PC-3 (cell line): ENCODE results near the gene PGM2L1. TPM values are rescaled to one million over a fixed set of nuclear protein-coding genes. Genes with fewer than 3 reads are reported as not detected.

Source experiments
- ATAC-seq: fragments of 200-7000 bp; cut with Tn5 transposase; 2 replicates; pipeline ENCODE4 v1.9.1; 2020; ENCODE audit warnings: mild to moderate bottlenecking, moderate library complexity
- BruUV-seq: library from RNA; stranded (reverse); fragments of 400-500 nt; replicated peaks from 2 replicates; lab custom pipeline; 2021; lab: Mats Ljungman, UMichigan
- CTCF ChIA-PET: fragments of 300-600 bp; sonication (Branson Sonifier 250); formaldehyde crosslinking; loops from one replicate; lab custom pipeline; 2022; ENCODE audit warnings: antibody characterized with exemption; lab: Charles Lee
- POLR2A ChIA-PET: fragments of 300-600 bp; sonication (Branson Sonifier 250); formaldehyde crosslinking; loops from one replicate; lab custom pipeline; 2022; ENCODE audit warnings: antibody characterized with exemption; ENCODE audit not compliant: unreplicated experiment; lab: Charles Lee
- DNase-seq: peaks from one replicate; pipeline ENCODE4 v3.0.0-alpha.2; 2015
- H2AFZ ChIP-seq: fragments of 300-600 bp; sonication (generic); 2 replicates; pipeline ENCODE4 v1.6.0; 2016; ENCODE audit warnings: antibody characterized with exemption, low read length
- H3F3A ChIP-seq: fragments of 300-600 bp; sonication (generic); one replicate; pipeline ENCODE4 v1.6.0; 2017; ENCODE audit warnings: antibody characterized with exemption, low read length, control low read depth, mild to moderate bottlenecking; ENCODE audit not compliant: unreplicated experiment
- H3K27ac ChIP-seq: fragments of 300-600 bp; sonication (generic); 2 replicates; pipeline ENCODE4 v1.5.1; 2016; ENCODE audit warnings: mild to moderate bottlenecking, low read length
- H3K27me3 ChIP-seq: fragments of 300-600 bp; sonication (generic); 2 replicates; pipeline ENCODE4 v1.6.1; 2016; ENCODE audit warnings: low read length, mixed read lengths
- H3K36me3 ChIP-seq: fragments of 300-600 bp; sonication (generic); 2 replicates; pipeline ENCODE4 v1.6.1; 2016; ENCODE audit warnings: low read depth, mixed run types, low read length, mixed read lengths
- H3K4me1 ChIP-seq: fragments of 300-600 bp; sonication (generic); 2 replicates; pipeline ENCODE4 v1.5.1; 2016; ENCODE audit warnings: low read length; ENCODE audit not compliant: insufficient read depth
- H3K4me2 ChIP-seq: fragments of 300-600 bp; sonication (generic); 2 replicates; pipeline ENCODE4 v1.6.0; 2016; ENCODE audit warnings: low read length
- H3K4me3 ChIP-seq: fragments of 300-600 bp; sonication (generic); 2 replicates; pipeline ENCODE4 v1.5.1; 2016; ENCODE audit warnings: mild to moderate bottlenecking, low read length, mixed read lengths
- H3K79me2 ChIP-seq: fragments of 300-600 bp; sonication (generic); 2 replicates; pipeline ENCODE4 v1.6.1; 2017; ENCODE audit warnings: low read length, mixed read lengths
- H3K9ac ChIP-seq: fragments of 300-600 bp; sonication (generic); 2 replicates; pipeline ENCODE4 v1.6.0; 2016; ENCODE audit warnings: mild to moderate bottlenecking, low read length
- H3K9me2 ChIP-seq: fragments of 300-600 bp; sonication (generic); replicated peaks from 2 replicates; pipeline ENCODE4 v1.6.1; 2016; ENCODE audit warnings: mixed run types, low read length, mixed read lengths
- H3K9me3 ChIP-seq: fragments of 300-600 bp; sonication (generic); 2 replicates; pipeline ENCODE4 v1.6.1; 2016; ENCODE audit warnings: low read length, mixed read lengths
- H4K20me1 ChIP-seq: fragments of 300-600 bp; sonication (generic); 2 replicates; pipeline ENCODE4 v1.6.1; 2016; ENCODE audit warnings: low read length, mixed read lengths
- CTCF ChIP-seq: fragments of 300-600 bp; sonication (generic); conservative IDR thresholded peaks from 2 replicates; pipeline ENCODE4 v1.5.1; 2017; ENCODE audit warnings: antibody characterized with exemption, low read depth, mild to moderate bottlenecking, low read length
- EZH2 ChIP-seq: fragments of 300-600 bp; sonication (generic); IDR thresholded peaks from one replicate; pipeline ENCODE4 v1.6.1; 2017; ENCODE audit warnings: antibody characterized with exemption, mild to moderate bottlenecking, low read length; ENCODE audit not compliant: unreplicated experiment
- EZH2phosphoT487 ChIP-seq: fragments of 300-600 bp; sonication (generic); IDR thresholded peaks from 2 replicates; pipeline ENCODE4 v1.6.1; 2018; ENCODE audit warnings: mild to moderate bottlenecking, antibody characterized with exemption, low read length, borderline replicate concordance
- intact Hi-C: fragments of 100-400 bp; cut with micrococcal nuclease; formaldehyde crosslinking; loops from 2 replicates; pipeline ENCODE4 v1.9.0; 2023
- total RNA-seq: library from RNA; depleted of rRNA; stranded (reverse); fragments of >200 nt; gene quantifications from 2 replicates; pipeline ENCODE4 v1.2.3, GENCODE V29; 2014

The PGM2L1 gene
- total RNA-seq, 1 experiment from 2014 or later = 1.9 TPM

GRCh38 chr11:74357449-74357848, 40.8 kb downstream of the PGM2L1 start:
- no peak overlapping the region for H3K4me3 ChIP-seq
- H3K9me2 ChIP-seq = no peaks in the 10 kb centered on the region
- no TSS peak for BruUV-seq
- CTCF ChIA-PET = no interaction called here
- ATAC-seq (no peak), DNase-seq (no peak)
- no peak for TF ChIP-seq EZH2
- no peak for TF ChIP-seq CTCF
- POLR2A ChIA-PET = no interaction called here
- H3K27ac ChIP-seq = no peak overlapping the region
- intact Hi-C loops = no loop called here
- H3K9ac ChIP-seq = no peak overlapping the region
- H4K20me1 ChIP-seq = no peaks in the 10 kb centered on the region
- H3K79me2 ChIP-seq = no peaks in the 10 kb centered on the region
- H2AFZ ChIP-seq = no peak overlapping the region
- peaks cover 3% of the 10 kb centered on the region; the same call in 1 of the 2 replicates for H3K36me3 ChIP-seq
- H3K4me1 ChIP-seq = no peaks in the 10 kb centered on the region
- H3K4me2 ChIP-seq = no peak overlapping the region
- H3F3A ChIP-seq = no peaks in the 10 kb centered on the region
- H3K9me3 ChIP-seq = no peaks in the 10 kb centered on the region
- no peaks in the 10 kb centered on the region for H3K27me3 ChIP-seq

GRCh38 chr11:74355626-74356025, 42.6 kb downstream of the PGM2L1 start:
- ChIA-PET CTCF (no interaction called here), POLR2A (interaction anchor here (0.7 kb wide), 1 partner anchor 89 kb away, joined by 3 read pairs; no protein-coding TSS in a partner anchor)
- no peak overlapping the region for H3K27ac ChIP-seq
- no peak overlapping the region for H3K4me3 ChIP-seq
- H3K27me3 ChIP-seq = no peaks in the 10 kb centered on the region
- H3K4me2 ChIP-seq = no peak overlapping the region
- H3K79me2 ChIP-seq = no peaks in the 10 kb centered on the region
- H3K9ac ChIP-seq = no peak overlapping the region
- no peak overlapping the region for H2AFZ ChIP-seq
- no peaks in the 10 kb centered on the region for H3K4me1 ChIP-seq
- BruUV-seq = no TSS peak
- intact Hi-C loops = no loop called here
- DNase-seq = no peak
- H3K36me3 ChIP-seq = peaks cover 3% of the 10 kb centered on the region; the same call in 1 of the 2 replicates
- no peaks in the 10 kb centered on the region for H3F3A ChIP-seq
- no peak for TF ChIP-seq EZH2phosphoT487
- no peak for TF ChIP-seq CTCF
- TF ChIP-seq EZH2 = no peak
- H3K9me2 ChIP-seq = no peaks in the 10 kb centered on the region
- H3K9me3 ChIP-seq = no peaks in the 10 kb centered on the region
- no peak for ATAC-seq
- no peaks in the 10 kb centered on the region for H4K20me1 ChIP-seq

- no peaks in the 10 kb centered on the region for H4K20me1 ChIP-seq
- no peak overlapping the region for H3K9ac ChIP-seq
- BruUV-seq = no TSS peak
- no peak overlapping the region for H3K4me3 ChIP-seq
- no peaks in the 10 kb centered on the region for H3K79me2 ChIP-seq
- CTCF ChIA-PET = no interaction called here
- no peak overlapping the region for H2AFZ ChIP-seq
- no peaks in the 10 kb centered on the region for H3K9me2 ChIP-seq
- no peak overlapping the region for H3K4me2 ChIP-seq
- H3K9me3 ChIP-seq = no peaks in the 10 kb centered on the region
- TF ChIP-seq CTCF = no peak
- no peak for TF ChIP-seq EZH2
- no peak for DNase-seq
- no peak for ATAC-seq
- no peak overlapping the region for H3K27ac ChIP-seq
- H3K4me1 ChIP-seq = no peaks in the 10 kb centered on the region
- no peaks in the 10 kb centered on the region for H3F3A ChIP-seq
- no peaks in the 10 kb centered on the region for H3K27me3 ChIP-seq
- intact Hi-C loops = no loop called here
- H3K36me3 ChIP-seq = no peaks in the 10 kb centered on the region
- POLR2A ChIA-PET = no interaction called here
These were observed 44.2 kb downstream of the PGM2L1 start for GRCh38 chr11:74354036-74354435.
